HepG2 (cell line): ENCODE data around the gene HLA-C. TPM values are rescaled to one million over a fixed set of nuclear protein-coding genes. Genes with fewer than 3 reads are reported as not detected.

Experiments
- ATAC-seq: fragments of 200-7000 bp; cut with Tn5 transposase; 3 replicates; pipeline ENCODE4 v1.9.1; 2020; ENCODE audit warnings: mild to moderate bottlenecking, moderate library complexity
- Bru-seq: library from RNA; stranded (reverse); fragments of 400-500 nt; gene quantifications from one replicate; lab custom pipeline; 2021; lab: Mats Ljungman, UMichigan
- BruChase-seq, 2 experiments: library from RNA; stranded (reverse); fragments of 400-500 nt; gene quantifications; one replicate each; lab custom pipeline; 2021; lab: Mats Ljungman, UMichigan
- BruUV-seq: library from RNA; stranded (reverse); fragments of 400-500 nt; replicated peaks from 2 replicates; lab custom pipeline; 2021; lab: Mats Ljungman, UMichigan
- CTCF ChIA-PET: fragments of 300-600 bp; formaldehyde crosslinking; extraction: SDS; loops from one replicate; lab custom pipeline; 2021; ENCODE audit warnings: low total read pairs, inconsistent platforms, low intra/inter-chr PET ratio; lab: Yijun Ruan, JAX
- POLR2A ChIA-PET: fragments of 350-600 bp; sonication (Branson Sonifier 250); formaldehyde crosslinking; loops from one replicate; lab custom pipeline; 2020; ENCODE audit warnings: antibody characterized with exemption, inconsistent platforms; lab: Yijun Ruan, JAX
- DNase-seq: peaks from one replicate; pipeline ENCODE4 v3.0.0-alpha.2; 2015; ENCODE audit warnings: low spot score
- FAIRE-seq: peaks from 3 replicates; lab custom pipeline; 2011; peaks lifted over from hg19 to GRCh38; lab: Jason Lieb, UNC
- H2AFZ ChIP-seq: one replicate; pipeline ENCODE4 v1.6.1; 2011; ENCODE audit warnings: low read length, inconsistent platforms
- H3K27ac ChIP-seq: fragments of 300-600 bp; 3 replicates; pipeline ENCODE4 v1.8.0; 2011; ENCODE audit warnings: mixed run types, mild to moderate bottlenecking, mixed read lengths, low read length, inconsistent platforms; ENCODE audit not compliant: insufficient read depth; ENCODE audit errors: extremely low read length
- H3K27me3 ChIP-seq, 2 experiments: fragments of 200-600 bp in 1 of 2; 2 replicates in 1 of 2; 3 replicates in 1 of 2; pipeline versions ENCODE4 v1.6.0 to v1.8.0; 2011; ENCODE audit warnings: low read length in 2 of 2, mild to moderate bottlenecking in 2 of 2, moderate library complexity in 2 of 2, inconsistent platforms in 1 of 2; ENCODE audit not compliant: insufficient read depth in 2 of 2, control insufficient read depth in 1 of 2
- H3K36me3 ChIP-seq, 2 experiments: fragments of 200-600 bp in 1 of 2; replicated peaks in 1 of 2; 2 replicates in 1 of 2; 3 replicates in 1 of 2; pipeline versions ENCODE4 v1.5.1 to v1.8.0; 2011; ENCODE audit warnings: low read length in 2 of 2, inconsistent platforms in 1 of 2; ENCODE audit not compliant: insufficient read depth in 2 of 2, control insufficient read depth in 1 of 2
- H3K4me1 ChIP-seq: 2 replicates; pipeline ENCODE4 v1.5.1; 2012; ENCODE audit warnings: low read length, inconsistent platforms; ENCODE audit not compliant: insufficient read depth
- H3K4me2 ChIP-seq: 2 replicates; pipeline ENCODE4 v1.6.0; 2011; ENCODE audit warnings: low read depth, low read length, inconsistent platforms
- H3K4me3 ChIP-seq, 3 experiments: fragments of 200-600 bp in 1 of 3; sonication (generic), shearing (Covaris generic) in 1 of 3; replicated peaks in 1 of 3; 2 replicates each; pipeline ENCODE4 v1.5.1; 2011 to 2016; ENCODE audit warnings: low read length in 3 of 3, inconsistent platforms in 2 of 3, low read depth in 2 of 3, mild to moderate bottlenecking in 2 of 3, control low read depth in 1 of 3, mixed read lengths in 1 of 3; ENCODE audit not compliant: insufficient read depth in 1 of 3
- H3K79me2 ChIP-seq: one replicate; pipeline ENCODE4 v1.6.1; 2011; ENCODE audit warnings: low read length, inconsistent platforms; ENCODE audit not compliant: insufficient read depth
- H3K9ac ChIP-seq: 2 replicates; pipeline ENCODE4 v1.6.0; 2011; ENCODE audit warnings: mild to moderate bottlenecking, low read depth, low read length, inconsistent platforms; ENCODE audit not compliant: insufficient read depth
- H3K9me3 ChIP-seq: 2 replicates; pipeline ENCODE4 v1.5.1; 2012; ENCODE audit warnings: mild to moderate bottlenecking, low read length
- H4K20me1 ChIP-seq: 2 replicates; pipeline ENCODE4 v1.6.0; 2011; ENCODE audit warnings: inconsistent platforms, mild to moderate bottlenecking, low read length, moderate library complexity; ENCODE audit not compliant: insufficient read depth
- ARID4A ChIP-seq: sonication (generic); formaldehyde crosslinking; IDR thresholded peaks from 2 replicates; pipeline ENCODE4 v1.5.0; 2020; ENCODE audit warnings: mild to moderate bottlenecking, missing genetic modification reagents, borderline replicate concordance
- HNF4A ChIP-seq: sonication (generic); formaldehyde crosslinking; IDR thresholded peaks from 2 replicates; pipeline ENCODE4 v1.4.0; 2020; ENCODE audit warnings: missing genetic modification reagents
- HNRNPL ChIP-seq: fragments of 200-400 bp; formaldehyde crosslinking; IDR thresholded peaks from 2 replicates; pipeline ENCODE4 v1.6.1; 2017; ENCODE audit warnings: mild to moderate bottlenecking, low read depth, low read length
- HOXA7 ChIP-seq: sonication (generic); formaldehyde crosslinking; IDR thresholded peaks from 2 replicates; pipeline ENCODE4 v1.8.1; 2022; ENCODE audit warnings: mild to moderate bottlenecking, missing genetic modification reagents, moderate library complexity
- KDM5B ChIP-seq: sonication (generic); formaldehyde crosslinking; IDR thresholded peaks from 2 replicates; pipeline ENCODE4 v1.4.0; 2020; ENCODE audit warnings: missing genetic modification reagents, mild to moderate bottlenecking, borderline replicate concordance
- NFE2 ChIP-seq: sonication (generic); formaldehyde crosslinking; IDR thresholded peaks from 2 replicates; pipeline ENCODE4 v1.4.0; 2020; ENCODE audit warnings: missing genetic modification reagents
- POLR2A ChIP-seq, 2 experiments: IDR thresholded peaks; 2 replicates each; pipeline ENCODE4 v1.6.1; 2011; ENCODE audit warnings: low read depth in 2 of 2, low read length in 2 of 2, mild to moderate bottlenecking in 1 of 2, moderate library complexity in 1 of 2; ENCODE audit not compliant: insufficient read depth in 1 of 2
- RFX5 ChIP-seq: IDR thresholded peaks from 2 replicates; pipeline ENCODE4 v1.6.1; 2011; ENCODE audit warnings: low read depth, low read length, improper control_type of control experiment
- RFXAP ChIP-seq: sonication (generic); formaldehyde crosslinking; IDR thresholded peaks from 2 replicates; pipeline ENCODE4 v1.4.0; 2020; ENCODE audit warnings: missing genetic modification reagents, borderline replicate concordance
- SALL1 ChIP-seq: sonication (generic); formaldehyde crosslinking; IDR thresholded peaks from 2 replicates; pipeline ENCODE4 v1.8.0; 2022; ENCODE audit warnings: mild to moderate bottlenecking, missing genetic modification reagents
- TCF7L2 ChIP-seq: IDR thresholded peaks from 2 replicates; pipeline ENCODE4 v1.6.1; 2011; ENCODE audit warnings: mild to moderate bottlenecking, low read depth, low read length, moderate library complexity
- YEATS4 ChIP-seq: sonication (generic); formaldehyde crosslinking; IDR thresholded peaks from 2 replicates; pipeline ENCODE4 v1.4.0; 2020; ENCODE audit warnings: missing genetic modification reagents, borderline replicate concordance
- ZFY ChIP-seq: sonication (generic); formaldehyde crosslinking; IDR thresholded peaks from 2 replicates; pipeline ENCODE4 v1.4.0; 2020; ENCODE audit warnings: missing genetic modification reagents
- ZNF501 ChIP-seq: sonication (generic); formaldehyde crosslinking; IDR thresholded peaks from 2 replicates; pipeline ENCODE4 v1.5.1; 2020; ENCODE audit warnings: mild to moderate bottlenecking, moderate library complexity, missing genetic modification reagents
- WGBS: methylation state at CpG from one replicate; pipeline ENCODE4 v1.1.6; 2017; ENCODE audit warnings: low lambda C conversion rate; 5-methylcytosine and 5-hydroxymethylcytosine counted together
- in situ Hi-C: cut with HindIII; loops from 2 replicates; pipeline ENCODE4 v1.10.0; 2017; ENCODE audit warnings: low pct_unique_long_range_greater_than_20kb; ENCODE audit not compliant: extremely low pct_ligation_motif_present
- intact Hi-C: fragments of 100-400 bp; cut with micrococcal nuclease; formaldehyde crosslinking; loops from one replicate; pipeline ENCODE4 v1.10.0; 2022; ENCODE audit not compliant: unreplicated experiment
- long read RNA-seq, 2 experiments: library from RNA in 1 of 2; library from polyadenylated mRNA in 1 of 2; stranded (forward) in 1 of 2; unstranded in 1 of 2; transcript quantifications; one replicate each; pipeline ENCODE4 v2.0.0, GENCODE V29; 2019 to 2022
- polyA minus RNA-seq, 3 experiments: library from RNA; depleted of rRNA, polyadenylated mRNA; stranded (reverse); fragments of >200 nt; gene quantifications; 2 replicates each; pipeline ENCODE4 v1.2.3, GENCODE V29; 2011; ENCODE audit warnings: low replicate concordance in 1 of 3
- polyA plus RNA-seq, 8 experiments: library from polyadenylated mRNA; depleted of rRNA in 3 of 8; stranded (reverse) in 7 of 8; unstranded in 1 of 8; fragments of >200 nt; fragmentation: Illumina TruSeq in 4 of 8; extraction: Trizol in 4 of 8; gene quantifications; 2 replicates each; pipeline versions ENCODE4 v1.2.1 to v1.2.3, GENCODE V29; 2011 to 2016; ENCODE audit warnings: low read depth in 4 of 8, missing spikeins in 1 of 8, mixed read lengths in 1 of 8; ENCODE audit not compliant: insufficient read depth in 1 of 8
- total RNA-seq, 5 experiments: library from RNA; depleted of rRNA; stranded (reverse); fragments of >200 nt; fragmentation: Illumina TruSeq; extraction: Trizol; gene quantifications; 2 replicates each; pipeline ENCODE4 v1.2.3, GENCODE V29; 2016; ENCODE audit warnings: low read depth in 1 of 5

The HLA-C gene
- total RNA-seq (2016; rRNA removed; fragmentation: Illumina TruSeq; extraction: Trizol) (31.5 and 77.1 TPM in 2 replicates), polyA plus RNA-seq (2011; rRNA removed) (155 and 225 TPM in 2 replicates), polyA minus RNA-seq (2011; rRNA and poly(A)+ RNA removed; ENCODE audit: low replicate concordance) (121 and 159 TPM in 2 replicates), Bru-seq, nascent RNA (percentile 91 among the genes with signal in this experiment), BruChase-seq, experiment 1, labeled RNA remaining after a 6-hour chase (percentile 96 among the genes with signal in this experiment), BruChase-seq, experiment 2, labeled RNA remaining after a 2-hour chase (percentile 91 among the genes with signal in this experiment)
- 11.1 and 11.4 TPM in 2 replicates for total RNA-seq (2016; cell fraction: cytosol; rRNA removed; fragmentation: Illumina TruSeq; extraction: Trizol; ENCODE audit: low read depth)
- total RNA-seq (2016; cell fraction: insoluble cytoplasmic fraction; rRNA removed; fragmentation: Illumina TruSeq; extraction: Trizol), result 29.3 and 79.5 TPM in 2 replicates
- total RNA-seq (2016; cell fraction: membrane; rRNA removed; fragmentation: Illumina TruSeq; extraction: Trizol), result 16.7 and 18.2 TPM in 2 replicates
- 75.7 and 83.6 TPM in 2 replicates for total RNA-seq (2016; cell fraction: nucleus; rRNA removed; fragmentation: Illumina TruSeq; extraction: Trizol)
- 132 and 177 TPM in 2 replicates for polyA plus RNA-seq (2011; cell fraction: cytosol; rRNA removed)
- polyA plus RNA-seq (2011; cell fraction: nucleus; rRNA removed), result 166 and 204 TPM in 2 replicates
- 152 and 161 TPM in 2 replicates for polyA plus RNA-seq (2012)
- 19.1 and 20.4 TPM in 2 replicates for polyA plus RNA-seq (2016; cell fraction: cytosol; fragmentation: Illumina TruSeq; extraction: Trizol; ENCODE audit: low read depth)
- 51.5 and 53.3 TPM in 2 replicates for polyA plus RNA-seq (2016; cell fraction: insoluble cytoplasmic fraction; fragmentation: Illumina TruSeq; extraction: Trizol; ENCODE audit: low read depth)
- 19.8 and 20.8 TPM in 2 replicates for polyA plus RNA-seq (2016; cell fraction: membrane; fragmentation: Illumina TruSeq; extraction: Trizol; ENCODE audit: low read depth)
- polyA plus RNA-seq (2016; cell fraction: nucleus; fragmentation: Illumina TruSeq; extraction: Trizol; ENCODE audit: insufficient read depth, low read depth), result 190 and 201 TPM in 2 replicates
- 53.4 and 67.8 TPM in 2 replicates for polyA minus RNA-seq (2011; cell fraction: cytosol; rRNA and poly(A)+ RNA removed)
- 20.1 and 26.0 TPM in 2 replicates for polyA minus RNA-seq (2011; cell fraction: nucleus; rRNA and poly(A)+ RNA removed)
- long read RNA-seq, experiment 1, transcript HLA-C-201 (8 exons, 1,536 nt), result major isoform, 463 of 674 reads
- long read RNA-seq, experiment 1, transcript HLA-C-208 (6 exons, 1,880 nt), result minor isoform, 7 of 674 reads
- long read RNA-seq, experiment 1, partial matches to known transcripts, result 48 of 674 reads
- long read RNA-seq, experiment 1, other reads (novel, unspliced or antisense), result 154 of 674 reads
- long read RNA-seq, experiment 2, transcript HLA-C-201 (8 exons, 1,536 nt), result major isoform, 387 of 938 reads
- long read RNA-seq, experiment 2, transcript HLA-C-208 (6 exons, 1,880 nt), result minor isoform, 25 of 938 reads
- long read RNA-seq, experiment 2, transcript HLA-C-207 (2 exons, 862 nt), result minor isoform, 10 of 938 reads
- long read RNA-seq, experiment 2, partial matches to known transcripts, result 223 of 938 reads
- long read RNA-seq, experiment 2, other reads (novel, unspliced or antisense), result 292 of 938 reads

- Histone ChIP-seq H3K4me3 (peak within 1 kb of the TSS; percentile 66 to 77 (median 69)), H3K9me3 (no peaks in the 10 kb centered on the region), H3K4me2 (peak within 1 kb of the TSS; percentile 90), H2AFZ (peak within 1 kb of the TSS; percentile 85), H4K20me1 (no peaks in the 10 kb centered on the region), H3K27me3 (peaks cover 0 to 7% of the 10 kb centered on the region in 2 experiments; a peak in 3 of 5 replicates), H3K4me1 (peaks cover 9% of the 10 kb centered on the region), H3K79me2 (no peaks in the 10 kb centered on the region), H3K9ac (peak within 1 kb of the TSS; percentile 65), H3K27ac (peak within 1 kb of the TSS; percentile 35), H3K36me3 (peaks cover 1 to 4% of the 10 kb centered on the region in 2 experiments; a peak in 1 of 5 replicates)
- peak; percentile 95 for DNase-seq
- ChIA-PET CTCF (no interaction called here), POLR2A (no interaction called here)
- TSS peak; percentile 83 for BruUV-seq
- 0% methylated on average over 15 of the region's 62 CpGs for WGBS
- peak; percentile 90 for FAIRE-seq
- intact Hi-C loops (loop anchor here (2.0 kb wide), 3 partner anchors 63 to 95 kb away; no protein-coding TSS in a partner anchor), in situ Hi-C loops (no loop called here)
- peak; percentile 98 for ATAC-seq
- TF ChIP-seq TCF7L2 (no peak), POLR2A (IDR thresholded peaks at IDR 0.05; ENCODE audit: insufficient read depth in 1 of 2, low read depth in 2 of 2, low read length in 2 of 2) (peak in 1 of 2 experiments; percentile 73; a peak in 2 of 4 replicates), KDM5B (CRISPR knock-in tag) (no peak), YEATS4 (CRISPR knock-in tag) (peak; percentile 28; the same call in 1 of the 2 replicates), NFE2 (CRISPR knock-in tag) (no peak), HNRNPL (0 out of 2 replicates have a peak, but pooled peaks have one; percentile 39), ZFY (CRISPR knock-in tag) (peak; percentile 26; the same call in 1 of the 2 replicates), ARID4A (CRISPR knock-in tag) (peak; percentile 42; the same call in 1 of the 2 replicates), HNF4A (CRISPR knock-in tag) (peak; percentile 28; the same call in 1 of the 2 replicates), SALL1 (CRISPR knock-in tag) (peak; percentile 29; the same call in 1 of the 2 replicates), RFXAP (peak; percentile 99), HOXA7 (CRISPR knock-in tag) (no peak), ZNF501 (CRISPR knock-in tag) (peak; percentile 51; the same call in 1 of the 2 replicates), RFX5 (peak; percentile 98)
Measured at GRCh38 chr6:31271641-31272357, at the start of gene HLA-C. HLA-C (minus strand) TSS chr6:31272092; CDS start chr6:31272071, 21 bp downstream.
